ENCODE results near the gene WNK1.

The WNK1 gene

GRCh38 chr12:951176-951575, 198.8 kb downstream of the WNK1 start:
- no peak for TF ChIP-seq CTCF (IDR thresholded peaks at IDR 0.05; ENCODE audit: insufficient read depth, low read depth, low read length, missing control alignments)
- H3K4me3 ChIP-seq (ENCODE audit: low read length): no peak overlapping the region
- DNase-seq (ENCODE audit: low read depth): no peak

GRCh38 chr12:953776-954175, 201.4 kb downstream of the WNK1 start:
- no peak for TF ChIP-seq CTCF (IDR thresholded peaks at IDR 0.05; ENCODE audit: insufficient read depth, low read depth, low read length, missing control alignments)
- DNase-seq (ENCODE audit: low read depth): peak; percentile 90
- H3K4me3 ChIP-seq (ENCODE audit: low read length): no peak overlapping the region

- DNase-seq (ENCODE audit: low read depth): no peak
- H3K4me3 ChIP-seq (ENCODE audit: low read length): no peak overlapping the region
- TF ChIP-seq CTCF (IDR thresholded peaks at IDR 0.05; ENCODE audit: insufficient read depth, low read depth, low read length, missing control alignments): no peak
These were observed 202.4 kb downstream of the WNK1 start for GRCh38 chr12:954741-955140.

- H3K4me3 ChIP-seq (ENCODE audit: low read length): no peak overlapping the region
- DNase-seq (ENCODE audit: low read depth): no peak
- TF ChIP-seq CTCF (IDR thresholded peaks at IDR 0.05; ENCODE audit: insufficient read depth, low read depth, low read length, missing control alignments): no peak
These were observed 203.6 kb downstream of the WNK1 start for GRCh38 chr12:955939-956338.

- no peak overlapping the region for H3K4me3 ChIP-seq (ENCODE audit: low read length)
- TF ChIP-seq CTCF (IDR thresholded peaks at IDR 0.05; ENCODE audit: insufficient read depth, low read depth, low read length, missing control alignments): no peak
- DNase-seq (ENCODE audit: low read depth): peak; percentile 24
These were observed 206.3 kb downstream of the WNK1 start for GRCh38 chr12:958588-959123.
